Skeletal muscle tissue (tissue), 4 donors: ENCODE results near the gene SLC26A6. TPM values are rescaled to one million over a fixed set of nuclear protein-coding genes. Genes with fewer than 3 reads are reported as not detected.

Experiments
- H3K27ac ChIP-seq: one replicate; pipeline ENCODE4 v1.7.0; 2013; ENCODE audit warnings: mild to moderate bottlenecking, low read depth, low read length, inconsistent platforms
- H3K27me3 ChIP-seq, 3 donors: one replicate each; pipeline ENCODE4 v1.7.0; 2013; ENCODE audit warnings: low read length in 3 of 3; ENCODE audit not compliant: control insufficient read depth in 3 of 3, insufficient read depth in 3 of 3
- H3K36me3 ChIP-seq, 3 donors: one replicate each; pipeline ENCODE4 v1.7.0; 2013; ENCODE audit warnings: low read length in 3 of 3; ENCODE audit not compliant: control insufficient read depth in 3 of 3, insufficient read depth in 3 of 3
- H3K4me1 ChIP-seq, 3 donors: one replicate each; pipeline ENCODE4 v1.7.0; 2013; ENCODE audit warnings: low read length in 3 of 3, mild to moderate bottlenecking in 3 of 3; ENCODE audit not compliant: control insufficient read depth in 3 of 3, insufficient read depth in 3 of 3
- H3K4me3 ChIP-seq, 3 donors: one replicate each; pipeline ENCODE4 v1.7.0; 2013; ENCODE audit warnings: low read length in 3 of 3
- H3K9ac ChIP-seq, 3 donors: one replicate each; pipeline ENCODE4 v1.7.0; 2013; ENCODE audit warnings: low read length in 3 of 3, mild to moderate bottlenecking in 3 of 3, moderate library complexity in 2 of 3, low read depth in 1 of 3
- H3K9me3 ChIP-seq, 3 donors: one replicate each; pipeline ENCODE4 v1.7.0; 2013; ENCODE audit warnings: low read length in 3 of 3; ENCODE audit not compliant: control insufficient read depth in 3 of 3
- total RNA-seq: library from RNA; depleted of rRNA; stranded (reverse); fragments of >200 nt; gene quantifications from one replicate; pipeline ENCODE4 v1.2.3, GENCODE V29; 2014
- donor health status: Osteomylitis.

SLC26A6 gene
- total RNA-seq, 1 donor from 2014 or later = 9.4 TPM

DNA sequence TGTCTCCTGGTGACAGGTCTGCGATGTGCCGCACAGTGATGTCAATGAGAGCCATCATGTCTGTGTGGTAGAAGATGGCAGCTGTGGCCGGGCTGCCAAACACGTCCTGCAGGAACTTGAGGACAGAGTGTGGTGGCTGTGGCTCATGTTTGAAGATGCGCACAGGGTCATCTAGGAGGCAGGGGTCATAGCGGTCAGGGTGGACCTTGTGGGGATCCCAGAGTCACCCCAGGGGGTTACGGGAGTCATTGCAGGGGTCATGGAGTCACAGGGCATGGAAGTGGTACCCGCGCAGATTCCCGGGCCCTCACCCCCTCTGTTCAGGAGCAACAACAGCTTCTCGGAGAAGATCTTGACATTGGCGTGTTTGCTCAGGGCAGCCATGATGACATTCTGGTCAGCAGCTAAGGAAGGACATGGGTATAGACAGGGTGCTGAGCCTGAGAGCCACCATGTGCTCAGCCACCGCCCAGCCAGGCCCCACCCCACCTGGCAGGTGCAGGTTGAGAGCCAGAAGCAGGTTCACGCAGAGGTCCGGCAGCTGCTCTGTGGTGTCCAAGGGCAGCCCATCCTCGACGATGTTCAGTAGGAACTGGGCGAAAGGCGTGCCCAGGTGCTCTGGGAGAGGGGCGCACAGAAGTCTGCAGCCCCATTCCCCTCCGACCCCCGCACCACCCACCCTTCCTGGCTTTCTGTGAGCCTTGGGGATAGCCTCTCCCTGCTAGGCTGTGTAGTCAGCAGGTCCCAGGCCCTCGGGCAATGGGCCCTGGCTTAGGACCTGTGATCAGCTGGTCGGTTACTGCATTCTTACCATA, 43.5 kb upstream of the SLC26A6 start:
- Histone ChIP-seq H3K9ac (no peak overlapping the region), H3K9me3 (no peaks in the 10 kb centered on the region), H3K4me1 (peaks cover 0 to 8% (median 5%) of the 10 kb centered on the region in 3 donors), H3K27ac (no peak overlapping the region), H3K4me3 (no peak overlapping the region), H3K36me3 (peaks cover 50 to 68% (median 56%) of the 10 kb centered on the region in 3 donors), H3K27me3 (no peaks in the 10 kb centered on the region)

DNA sequence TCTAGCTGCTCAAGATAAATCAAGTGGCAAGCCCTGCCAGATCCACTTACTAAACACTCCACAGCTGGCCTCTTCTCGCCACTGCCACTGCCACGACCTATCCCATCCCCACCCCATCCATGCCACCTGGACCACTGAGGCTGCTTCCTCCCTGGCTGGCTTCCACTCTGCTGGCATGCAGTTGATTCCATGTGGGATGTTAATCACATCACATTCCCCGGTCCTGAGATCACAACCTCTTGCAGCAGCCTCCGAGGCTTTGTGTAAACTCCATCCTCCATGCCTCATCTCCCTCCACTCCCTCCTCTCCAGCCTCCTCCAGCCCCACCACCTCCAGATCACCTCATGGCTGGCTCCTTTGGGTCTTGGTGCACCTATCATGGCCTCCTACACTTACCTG, 42.8 kb upstream of the SLC26A6 start:
- Histone ChIP-seq H3K36me3 (peaks cover 50 to 68% (median 56%) of the 10 kb centered on the region in 3 donors), H3K4me1 (peaks cover 0 to 3% (median 0%) of the 10 kb centered on the region in 3 donors)

DNA sequence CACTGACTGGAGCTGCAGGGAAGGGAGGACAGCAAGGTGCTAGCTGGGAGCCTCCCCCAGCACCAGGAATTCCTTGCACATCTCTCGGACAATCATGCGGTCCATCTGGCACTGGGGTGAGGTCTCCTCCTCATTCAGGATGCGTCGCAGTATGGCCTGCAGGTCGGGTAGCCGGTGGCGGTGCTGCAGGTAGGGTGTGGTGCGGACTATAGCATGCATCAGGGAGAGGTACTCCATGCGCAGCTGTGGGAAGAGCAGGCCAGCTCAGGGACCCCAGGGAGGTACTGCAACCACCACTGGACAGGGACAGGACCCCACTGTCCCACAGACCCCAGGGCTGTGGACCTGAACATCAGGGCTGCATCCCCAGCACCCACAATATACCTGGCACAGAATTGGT, 39.2 kb upstream of the SLC26A6 start:
- no peak overlapping the region for H3K4me3 ChIP-seq
- H3K9ac ChIP-seq = no peak overlapping the region
- H3K36me3 ChIP-seq = peaks cover 28 to 48% (median 32%) of the 10 kb centered on the region in 3 donors
- no peaks in the 10 kb centered on the region for H3K27me3 ChIP-seq
- H3K27ac ChIP-seq = no peak overlapping the region
- no peaks in the 10 kb centered on the region for H3K4me1 ChIP-seq
- no peaks in the 10 kb centered on the region for H3K9me3 ChIP-seq

More for the DNA sequence above, 42.8 kb upstream of the SLC26A6 start:
- Histone ChIP-seq H3K4me3 (no peak overlapping the region), H3K9me3 (no peaks in the 10 kb centered on the region), H3K27me3 (no peaks in the 10 kb centered on the region), H3K27ac (no peak overlapping the region), H3K9ac (no peak overlapping the region)

DNA sequence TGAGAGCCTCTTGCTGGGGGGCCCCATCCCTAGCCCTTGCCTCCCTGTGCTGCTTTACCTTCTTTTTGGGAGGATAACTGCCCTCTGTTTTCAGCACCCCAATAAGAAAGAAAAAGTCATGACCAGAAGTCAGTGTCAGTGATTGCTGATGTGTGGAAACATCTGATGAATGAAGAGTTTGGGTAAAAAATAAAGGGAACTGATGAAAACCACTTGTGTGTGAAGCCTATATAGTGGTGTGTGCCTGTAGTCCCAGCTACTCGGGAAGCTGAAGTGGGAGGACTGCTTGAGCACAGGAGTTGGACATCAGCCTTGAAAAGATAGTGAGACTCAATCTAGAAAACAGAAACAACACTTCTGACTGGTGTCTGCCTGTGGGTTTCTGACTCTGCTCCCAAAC, 37.3 kb upstream of the SLC26A6 start:
- H3K4me1 ChIP-seq = no peaks in the 10 kb centered on the region
- H3K9me3 ChIP-seq = no peaks in the 10 kb centered on the region
- peaks cover 16 to 30% (median 16%) of the 10 kb centered on the region in 3 donors for H3K36me3 ChIP-seq
- H3K27ac ChIP-seq = no peak overlapping the region
- H3K27me3 ChIP-seq = no peaks in the 10 kb centered on the region
- H3K4me3 ChIP-seq = no peak overlapping the region
- H3K9ac ChIP-seq = no peak overlapping the region

DNA sequence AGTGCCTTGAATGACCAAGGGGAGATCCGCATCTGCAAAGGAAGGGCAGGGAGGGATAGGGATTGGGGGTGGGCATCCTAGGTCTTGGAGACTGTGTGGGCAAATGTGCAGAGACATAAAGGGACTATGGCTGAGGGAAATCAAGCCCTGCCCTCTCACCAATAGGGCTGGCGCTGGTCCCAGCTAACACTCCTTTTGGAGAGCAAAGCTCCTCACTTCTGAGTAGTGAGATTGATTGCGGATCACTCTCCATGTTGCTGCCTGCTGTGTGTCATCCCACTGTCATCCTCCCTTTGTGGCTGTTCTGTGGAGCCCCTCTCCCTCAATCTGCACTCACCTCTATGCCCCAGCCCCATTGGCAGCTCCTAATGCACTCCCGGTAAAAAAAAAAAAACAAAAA, 29.7 kb upstream of the SLC26A6 start:
- Histone ChIP-seq H3K9ac (no peak overlapping the region), H3K27me3 (peaks cover 30 to 46% (median 35%) of the 10 kb centered on the region in 3 donors), H3K4me1 (peaks cover 9 to 16% (median 16%) of the 10 kb centered on the region in 3 donors), H3K4me3 (no peak overlapping the region), H3K9me3 (no peaks in the 10 kb centered on the region), H3K36me3 (no peaks in the 10 kb centered on the region), H3K27ac (no peak overlapping the region)

DNA sequence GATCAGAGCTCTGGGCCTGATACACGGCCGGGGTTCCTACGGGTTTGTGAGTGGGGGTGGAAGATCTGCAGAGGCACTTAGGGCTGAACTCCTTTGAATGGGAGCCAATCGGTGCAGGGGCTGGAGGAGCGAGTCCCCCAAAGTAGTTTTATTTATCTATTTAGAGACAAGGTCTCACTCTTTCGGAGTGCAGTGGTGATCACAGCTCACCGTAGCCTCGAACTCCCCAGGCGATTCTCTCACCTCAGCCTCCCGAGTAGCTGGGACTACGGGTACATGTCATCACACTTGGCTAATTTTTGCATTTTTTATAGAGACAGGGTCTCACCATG, 29.0 kb upstream of the SLC26A6 start:
- peaks cover 35 to 53% (median 38%) of the 10 kb centered on the region in 3 donors for H3K27me3 ChIP-seq

DNA sequence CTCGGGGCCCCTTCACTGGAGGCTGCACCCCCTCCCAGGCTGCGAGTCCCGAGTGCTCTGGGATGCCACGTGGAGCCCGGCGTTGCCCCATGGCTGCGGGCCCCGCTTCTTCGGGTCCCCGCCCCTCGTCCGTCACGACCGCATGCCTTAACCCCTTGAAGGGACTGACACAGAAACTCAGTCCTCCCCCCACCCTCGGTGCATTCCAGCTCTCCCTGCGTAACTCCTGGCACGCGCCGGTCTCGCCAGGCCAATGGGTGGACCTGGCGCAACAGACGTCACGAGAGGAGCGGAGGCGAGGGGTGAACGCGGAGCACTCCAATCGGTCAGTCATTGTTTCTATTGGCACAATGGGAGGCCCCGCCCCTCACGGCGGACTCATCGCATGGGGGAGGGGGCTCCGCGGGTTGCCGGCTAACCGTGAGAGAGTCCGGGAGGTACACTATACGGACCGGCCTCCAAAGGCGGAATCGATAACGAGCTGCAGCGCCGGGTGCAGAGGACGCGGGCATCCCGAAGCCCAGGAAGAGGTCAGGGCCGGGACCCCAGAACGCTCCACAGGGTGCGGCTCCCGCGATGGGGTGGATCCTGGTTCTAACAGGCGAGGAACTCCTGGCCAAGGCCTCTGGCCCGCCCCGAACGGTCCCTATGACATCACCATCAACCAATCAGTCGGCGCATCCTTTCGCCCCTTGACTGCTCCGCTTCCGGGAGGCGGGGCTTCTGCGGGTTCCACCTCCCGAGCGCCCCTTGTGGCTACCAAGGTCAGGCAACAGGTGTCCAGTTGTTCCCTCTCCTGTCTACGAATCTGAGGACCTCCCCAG, 28.4 kb upstream of the SLC26A6 start:
- peak overlapping the region in 1 of 3 donors; percentile 6 for H3K9ac ChIP-seq
- peak overlapping the region; percentile 19 for H3K27ac ChIP-seq
- peaks cover 9 to 16% (median 16%) of the 10 kb centered on the region in 3 donors for H3K4me1 ChIP-seq
- H3K9me3 ChIP-seq = no peaks in the 10 kb centered on the region
- no peaks in the 10 kb centered on the region for H3K36me3 ChIP-seq
- H3K27me3 ChIP-seq = peaks cover 36 to 57% (median 44%) of the 10 kb centered on the region in 3 donors
- peak overlapping the region; percentile 38 to 69 (median 52) for H3K4me3 ChIP-seq

More for the DNA sequence above, 29.0 kb upstream of the SLC26A6 start:
- Histone ChIP-seq H3K4me3 (peak overlapping the region in 1 of 3 donors; percentile 38), H3K27ac (no peak overlapping the region), H3K9me3 (no peaks in the 10 kb centered on the region), H3K36me3 (no peaks in the 10 kb centered on the region), H3K4me1 (peaks cover 9 to 16% (median 16%) of the 10 kb centered on the region in 3 donors), H3K9ac (no peak overlapping the region)

DNA sequence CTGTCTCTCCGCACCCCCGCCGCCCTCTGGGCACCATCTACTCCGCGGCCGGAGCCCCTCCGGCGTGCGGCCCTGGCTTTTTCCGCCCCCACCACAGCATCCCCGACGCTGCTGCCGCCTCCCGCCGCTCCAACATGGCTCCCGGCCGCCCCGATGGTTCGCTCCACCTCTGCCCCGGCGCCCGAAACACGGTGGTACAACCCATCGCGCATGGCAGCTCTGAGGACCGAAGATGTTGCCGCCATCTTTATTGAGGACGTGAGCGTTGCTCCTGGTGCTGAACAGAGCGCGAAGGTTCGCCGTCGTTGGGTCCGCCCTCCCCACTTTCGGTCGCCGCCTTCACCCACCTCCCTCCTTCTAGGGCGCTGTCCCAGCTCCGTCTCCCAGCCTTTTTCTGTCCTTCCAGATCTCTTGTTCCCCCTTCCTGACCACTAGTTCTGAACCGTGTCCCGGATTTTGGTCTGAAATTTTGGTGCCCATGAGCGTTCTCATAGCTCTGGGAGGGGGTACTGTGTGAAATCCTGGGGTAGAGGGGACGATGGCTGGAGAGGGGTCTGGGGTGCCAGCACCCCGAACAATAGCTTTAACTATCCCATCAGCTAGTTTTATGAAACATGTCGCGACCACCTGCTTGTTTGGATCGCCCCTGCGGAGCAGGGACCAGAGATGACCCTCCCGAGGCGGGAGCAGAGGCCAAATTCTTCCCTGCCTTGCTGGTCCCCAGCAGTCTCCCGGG, 27.7 kb upstream of the SLC26A6 start, which contains the start of gene CELSR3:
TSS of gene CELSR3 (minus strand) at position 134 of the 736 bp plus-strand sequence. CDS start 252 bp downstream, outside the sequence.
- H3K9me3 ChIP-seq = no peaks in the 10 kb centered on the region
- peaks cover 39 to 64% (median 50%) of the 10 kb centered on the region in 3 donors for H3K27me3 ChIP-seq
- H3K36me3 ChIP-seq = no peaks in the 10 kb centered on the region
- peaks cover 9 to 16% (median 16%) of the 10 kb centered on the region in 3 donors for H3K4me1 ChIP-seq
- peak within 1 kb of the TSS; percentile 38 to 69 (median 52) for H3K4me3 ChIP-seq
- peak within 1 kb of the TSS; percentile 19 for H3K27ac ChIP-seq
- peak within 1 kb of the TSS in 2 of 3 donors; percentile 6 to 33 for H3K9ac ChIP-seq

DNA sequence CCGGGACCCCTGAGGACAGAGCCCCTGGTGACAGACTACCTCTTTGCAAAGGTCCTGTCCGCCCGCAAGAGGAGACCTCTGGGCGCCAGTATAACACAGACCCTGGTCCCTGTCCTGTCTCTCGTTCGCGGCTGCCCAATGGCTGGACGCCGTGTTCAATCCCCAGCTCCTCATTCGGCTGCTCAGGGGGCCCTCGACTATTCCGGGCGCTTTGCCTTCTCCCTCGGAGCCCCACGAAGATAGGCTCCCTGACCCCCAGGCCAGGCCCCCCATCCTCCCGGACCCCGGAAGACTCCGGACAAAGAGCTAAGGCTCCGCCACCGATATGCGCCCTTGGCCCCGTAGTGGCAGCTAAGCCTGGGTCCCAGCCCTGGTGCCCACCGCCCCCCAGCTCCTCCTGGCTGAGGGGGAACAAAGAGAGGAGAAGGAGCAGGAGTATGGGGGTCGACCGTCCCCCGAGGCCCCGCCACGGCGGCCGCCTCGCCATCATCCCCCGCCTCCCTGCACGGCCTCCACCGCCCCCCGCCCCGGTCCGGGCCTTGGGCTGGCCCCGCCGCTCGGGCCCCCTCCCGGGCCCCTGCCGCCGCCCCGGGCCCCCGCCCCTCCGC, 27.0 kb upstream of the SLC26A6 start:
- Histone ChIP-seq H3K27ac (no peak overlapping the region), H3K9me3 (no peaks in the 10 kb centered on the region), H3K9ac (no peak overlapping the region), H3K36me3 (no peaks in the 10 kb centered on the region), H3K27me3 (peaks cover 39 to 70% (median 53%) of the 10 kb centered on the region in 3 donors), H3K4me1 (peaks cover 9 to 16% (median 16%) of the 10 kb centered on the region in 3 donors), H3K4me3 (no peak overlapping the region)
